HG03558 (cell line): Measurements from ENCODE around the gene PARG.
"Not testable (repeated sequence)": the region's sequence is repeated elsewhere in the genome, so short reads cannot be mapped to it uniquely, and the experiment has no call there.

Source experiments
- ATAC-seq: cut with Tn5 transposase; IDR thresholded peaks from one replicate; pipeline ENCODE4 v1.9.1; 2021; ENCODE audit warnings: moderate number of reproducible peaks; ENCODE audit not compliant: unreplicated experiment; ENCODE audit errors: extremely low read depth

PARG gene

DNA sequence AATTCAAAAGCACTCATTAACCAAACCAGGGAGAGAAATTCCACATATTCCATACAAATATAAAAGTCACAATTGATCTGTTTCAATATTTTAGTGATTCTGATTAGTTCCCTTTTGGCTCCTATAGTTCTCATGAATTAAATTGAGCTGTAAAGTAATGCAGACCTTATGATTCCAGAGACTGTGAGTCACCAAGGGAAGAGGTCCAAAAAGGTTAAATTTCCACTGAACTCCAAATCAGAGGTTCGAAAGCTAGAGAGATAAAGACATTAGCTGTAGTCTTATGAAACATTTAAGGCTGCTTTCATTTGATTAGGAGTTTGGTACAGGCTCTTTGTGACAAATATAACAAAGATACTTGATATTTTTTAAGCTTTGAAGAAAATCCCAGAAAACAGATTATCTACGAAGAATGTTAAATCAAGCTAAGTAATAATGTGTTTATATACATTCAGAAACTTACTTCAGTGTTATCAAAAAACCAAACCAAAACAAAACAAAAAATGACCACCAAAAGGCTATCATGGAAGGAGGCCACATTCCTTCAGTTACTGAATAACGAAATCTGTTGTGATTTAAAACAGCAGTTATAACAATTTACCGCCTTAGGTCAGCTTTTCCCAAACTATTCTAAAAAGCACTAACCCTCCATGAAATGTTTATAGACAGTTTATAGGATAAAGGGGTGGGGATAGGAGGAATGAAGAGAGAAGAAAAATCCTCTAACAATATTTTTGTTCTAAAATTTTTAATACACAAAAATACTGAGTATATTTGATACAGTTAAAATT lies 33.3 kb downstream of the PARG start:
- ATAC-seq, result not testable (repeated sequence)

GRCh38 chr10:49903829-49904228 lies 38.0 kb downstream of the PARG start:
- ATAC-seq, result not testable (repeated sequence)

- not testable (repeated sequence) for ATAC-seq
Measured at GRCh38 chr10:49900406-49900805, 41.4 kb downstream of the PARG start.

- ATAC-seq, result not testable (repeated sequence)
Measured at GRCh38 chr10:49899999-49900398, 41.8 kb downstream of the PARG start.

GRCh38 chr10:49890025-49890424 lies 51.8 kb downstream of the PARG start:
- not testable (repeated sequence) for ATAC-seq

GRCh38 chr10:49884739-49885331 lies 57.0 kb downstream of the PARG start:
- not testable (repeated sequence) for ATAC-seq

DNA sequence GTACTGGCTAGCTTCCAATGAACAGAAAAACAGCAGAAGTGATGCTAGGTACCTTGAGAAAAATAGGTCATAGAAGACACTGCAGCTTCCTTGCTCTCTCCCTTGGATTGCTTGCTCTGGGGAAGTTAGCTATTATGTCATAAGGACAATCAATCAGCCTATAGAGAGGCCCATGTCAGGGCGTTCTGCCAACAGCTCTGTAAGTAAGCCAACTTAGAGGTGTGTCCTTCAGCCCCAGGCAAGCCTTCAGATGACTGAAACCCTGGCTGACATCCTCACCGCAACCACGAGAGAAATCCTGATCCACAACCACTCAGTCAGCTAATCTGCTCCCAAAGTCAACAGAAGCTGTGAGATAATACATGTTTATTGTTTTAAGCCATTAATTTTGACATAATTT lies 58.0 kb downstream of the PARG start:
- not testable (repeated sequence) for ATAC-seq

- ATAC-seq, result not testable (repeated sequence)
Measured at GRCh38 chr10:49882327-49882726, 59.5 kb downstream of the PARG start.

- not testable (repeated sequence) for ATAC-seq
Measured at GRCh38 chr10:49872740-49873139, 69.1 kb downstream of the PARG start.

DNA sequence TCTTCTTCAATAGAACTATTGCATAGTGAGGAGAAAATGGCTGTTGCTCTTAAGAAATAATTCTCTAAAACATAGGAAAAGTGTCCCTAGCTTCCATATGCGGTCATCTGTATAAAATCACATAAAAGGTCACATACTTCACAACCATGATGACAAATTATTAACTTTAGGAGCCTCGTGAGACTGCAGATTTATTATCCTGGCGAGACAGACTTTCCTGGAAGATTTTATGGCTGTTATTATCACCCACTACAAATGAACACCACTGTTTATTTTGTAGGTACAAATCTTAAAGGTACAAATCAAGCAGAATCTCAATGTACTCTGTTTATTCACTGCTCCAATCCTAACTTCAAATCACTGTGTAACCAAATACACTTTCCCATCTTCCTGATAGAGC lies 70.4 kb downstream of the PARG start:
- not testable (repeated sequence) for ATAC-seq

DNA sequence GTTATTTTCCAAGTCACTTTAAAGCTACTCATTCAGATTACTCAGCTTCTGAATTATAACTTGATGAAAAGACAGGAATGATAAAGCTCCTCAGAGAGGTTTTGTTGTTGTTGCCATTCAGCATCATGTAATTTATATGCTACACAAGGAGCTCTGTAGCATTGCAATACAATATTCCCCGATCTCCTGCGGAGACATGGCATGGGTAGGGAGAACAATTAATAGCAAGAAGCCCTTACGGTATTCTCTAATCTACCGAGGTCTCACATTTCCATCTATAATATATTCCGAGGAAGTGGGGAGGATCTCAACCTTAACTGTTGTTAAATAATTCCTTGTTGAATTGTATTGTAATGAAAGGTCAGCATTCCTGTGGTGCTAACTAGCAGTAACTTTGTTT lies 81.9 kb downstream of the PARG start:
- ATAC-seq, result not testable (repeated sequence)

DNA sequence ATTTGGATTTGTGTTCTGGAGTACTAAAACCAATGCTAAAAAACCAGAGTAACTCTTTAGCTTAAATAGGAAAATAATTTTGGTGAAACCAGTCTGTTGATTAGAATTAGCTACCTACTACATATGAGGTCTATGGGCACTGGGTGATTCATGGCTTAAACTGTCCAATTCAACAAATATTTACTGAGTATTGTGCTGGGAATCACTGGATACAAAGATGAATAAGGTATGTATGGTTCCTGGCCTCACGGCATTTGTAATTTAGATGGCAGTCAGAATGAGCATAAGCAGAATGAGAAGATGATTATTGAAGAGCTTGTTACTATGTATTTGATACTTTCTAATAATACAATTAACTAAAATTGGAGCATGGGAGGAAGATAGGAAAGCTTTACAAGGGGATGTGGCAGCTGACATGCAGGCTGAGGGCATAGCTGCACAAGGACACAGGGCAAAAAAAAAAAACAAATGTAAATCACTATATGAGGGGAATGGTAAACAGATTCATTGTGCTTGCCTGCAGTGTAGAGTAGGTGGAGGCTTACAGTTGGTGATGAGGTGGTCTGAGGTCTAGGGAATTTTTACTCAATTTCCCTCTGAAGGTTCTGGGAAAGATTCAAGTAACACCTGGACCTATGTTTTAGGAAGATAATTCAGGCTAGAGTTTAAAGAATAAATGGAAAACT lies 83.0 kb downstream of the PARG start:
- not testable (repeated sequence) for ATAC-seq

DNA sequence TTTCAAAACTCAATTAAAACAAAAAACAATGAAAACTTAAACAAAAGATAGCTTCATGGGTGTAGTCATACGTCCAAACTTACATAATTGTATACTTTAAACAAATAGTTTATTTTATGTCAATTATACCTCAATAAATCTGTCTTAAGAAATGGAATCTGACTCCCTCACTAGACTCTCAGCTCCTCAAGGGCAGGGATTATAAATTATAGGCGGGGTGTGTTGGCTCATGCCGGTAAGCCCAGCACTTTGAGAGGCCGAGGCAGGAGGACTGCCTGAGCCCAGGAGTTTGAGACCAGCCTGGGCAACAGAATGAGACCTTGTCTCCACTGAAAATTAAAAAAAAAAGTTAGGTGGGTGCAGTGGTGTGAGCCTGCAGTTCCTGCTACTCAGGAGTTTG lies 92.3 kb downstream of the PARG start:
- not testable (repeated sequence) for ATAC-seq

GRCh38 chr10:49844775-49845595 lies 96.8 kb downstream of the PARG start:
- ATAC-seq, result no peak

GRCh38 chr10:49842333-49842628 lies 99.5 kb downstream of the PARG start:
- ATAC-seq, result not testable (repeated sequence)

DNA sequence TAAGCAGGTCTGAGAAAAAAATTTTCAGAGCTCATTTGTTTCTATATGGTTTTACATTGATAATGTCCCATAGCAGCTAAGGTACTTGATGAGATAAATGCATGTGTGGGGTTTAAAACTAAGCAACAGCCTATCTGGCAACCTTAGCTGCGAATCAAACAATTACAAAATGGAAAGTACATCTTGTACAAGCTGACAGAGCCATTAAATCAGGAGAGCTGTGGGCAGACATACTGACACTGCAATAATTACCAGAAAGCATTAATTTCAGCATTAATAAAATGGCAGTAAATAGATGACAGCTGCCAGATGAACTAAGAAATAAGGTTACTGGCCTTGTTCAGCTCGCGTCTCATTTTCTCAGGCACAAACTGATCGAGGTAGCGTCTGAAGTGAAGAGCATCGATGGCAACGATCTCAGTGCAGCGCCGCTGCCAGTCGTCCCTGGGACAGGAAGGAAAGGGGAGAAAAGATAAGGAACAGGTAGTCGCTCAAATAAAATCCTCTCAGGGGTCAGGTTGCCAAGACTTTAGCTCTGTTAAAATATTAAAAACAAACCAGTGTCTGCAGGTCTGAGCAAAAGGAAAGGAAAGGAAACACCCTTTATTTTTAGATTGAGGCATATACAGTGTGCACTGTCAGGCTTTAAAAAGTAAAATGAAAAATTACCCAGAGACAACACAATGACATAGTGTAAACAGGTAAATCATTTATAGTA lies 100.1 kb downstream of the PARG start:
- no peak for ATAC-seq

- no peak for ATAC-seq
Measured at GRCh38 chr10:49837685-49838084, 104.1 kb downstream of the PARG start.

GRCh38 chr10:49837051-49837478 lies 104.8 kb downstream of the PARG start:
- ATAC-seq, result no peak

GRCh38 chr10:49834976-49835375 lies 106.9 kb downstream of the PARG start:
- no peak for ATAC-seq

DNA sequence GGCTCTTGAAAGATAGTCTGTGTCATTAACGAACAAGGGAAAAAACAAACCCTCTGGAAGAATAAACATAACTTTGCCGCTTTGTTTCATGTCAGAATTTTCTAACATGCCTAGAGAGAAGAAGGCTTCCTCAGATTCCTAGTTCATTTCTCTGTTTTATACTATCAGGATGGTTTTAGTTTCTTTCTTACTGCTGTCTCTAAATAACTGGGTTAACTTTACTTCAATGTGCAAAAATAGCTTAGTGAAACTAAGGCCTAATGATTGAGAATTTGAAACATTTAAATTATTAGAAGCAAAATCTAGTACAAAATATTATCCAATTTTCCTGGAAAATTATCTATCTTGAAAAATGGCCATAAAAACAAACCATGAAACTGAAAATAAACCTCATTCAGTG lies 107.6 kb downstream of the PARG start:
- no peak for ATAC-seq
